GM21737 (cell line): ENCODE data around the gene CALHM3.
"Not testable (repeated sequence)": the region's sequence is repeated elsewhere in the genome, so short reads cannot be mapped to it uniquely, and the experiment has no call there.

Experiments used
- ATAC-seq: cut with Tn5 transposase; IDR thresholded peaks from one replicate; pipeline ENCODE4 v1.9.1; 2021; ENCODE audit warnings: mild to moderate bottlenecking, moderate library complexity; ENCODE audit not compliant: unreplicated experiment

CALHM3 gene, protein sequence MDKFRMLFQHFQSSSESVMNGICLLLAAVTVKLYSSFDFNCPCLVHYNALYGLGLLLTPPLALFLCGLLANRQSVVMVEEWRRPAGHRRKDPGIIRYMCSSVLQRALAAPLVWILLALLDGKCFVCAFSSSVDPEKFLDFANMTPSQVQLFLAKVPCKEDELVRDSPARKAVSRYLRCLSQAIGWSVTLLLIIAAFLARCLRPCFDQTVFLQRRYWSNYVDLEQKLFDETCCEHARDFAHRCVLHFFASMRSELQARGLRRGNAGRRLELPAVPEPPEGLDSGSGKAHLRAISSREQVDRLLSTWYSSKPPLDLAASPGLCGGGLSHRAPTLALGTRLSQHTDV

DNA sequence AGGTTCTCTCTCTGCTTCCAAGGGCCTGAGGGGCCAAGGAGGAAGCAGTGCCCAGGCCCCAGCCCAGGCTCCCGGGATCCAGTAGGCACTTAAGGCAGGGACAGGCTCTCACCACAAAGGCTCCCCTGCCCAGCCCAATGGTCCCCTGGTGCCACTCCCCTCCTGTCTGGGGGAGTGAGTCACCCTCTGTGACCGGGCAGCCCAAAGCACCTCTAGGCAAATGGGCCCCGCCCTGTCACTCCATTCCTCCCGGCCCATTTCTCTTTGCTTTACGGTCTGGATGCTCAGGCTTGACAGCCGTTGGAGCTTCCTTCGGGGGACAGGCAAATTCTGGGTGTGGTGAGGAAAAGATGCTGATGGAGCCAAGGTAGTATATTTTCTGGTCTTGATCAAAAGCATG, at the start of gene CALHM3:
Gene CALHM3 (minus strand): TSS at position 106 of the 400 bp plus-strand sequence. CDS start 208 bp downstream, outside the sequence.
- ATAC-seq, result no peak

DNA sequence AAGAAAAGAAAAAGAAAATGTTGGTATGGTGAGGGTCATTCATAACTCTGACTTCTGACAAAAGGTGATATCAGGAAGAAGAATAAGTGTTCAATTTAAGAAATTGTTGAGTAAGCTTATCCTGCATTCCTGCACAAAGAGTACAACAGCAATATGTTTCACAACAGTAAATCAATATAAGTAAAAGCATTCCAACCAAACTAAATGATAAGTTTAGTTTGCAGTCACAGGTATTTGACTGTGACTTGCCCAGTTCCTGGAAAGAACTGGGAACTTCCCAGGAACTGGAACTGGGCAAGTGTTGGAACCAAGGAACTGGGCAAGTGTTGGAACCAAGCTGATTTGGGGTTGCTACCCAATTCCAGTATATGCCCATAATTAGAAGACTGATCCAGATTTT, 49.5 kb upstream of the CALHM3 start:
- no peak for ATAC-seq

DNA sequence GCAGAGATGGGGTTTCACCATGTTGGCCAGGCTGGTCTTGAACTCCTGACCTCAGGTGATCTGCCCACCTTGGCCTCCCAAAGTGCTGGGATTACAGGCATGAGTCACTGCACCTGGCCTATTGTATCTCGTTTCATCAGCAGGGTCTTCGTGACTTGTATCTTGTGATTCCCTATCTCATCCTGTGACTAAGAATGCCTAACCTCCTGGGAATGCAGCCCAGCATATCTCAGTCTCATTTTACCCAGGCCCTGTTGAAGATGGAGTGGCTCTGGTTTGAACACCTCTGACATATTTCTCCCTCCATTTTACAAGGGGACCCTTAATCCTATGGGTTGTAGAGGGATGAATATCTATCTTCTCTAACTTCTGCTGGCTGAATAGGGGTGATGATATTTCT, 48.4 kb upstream of the CALHM3 start:
- not testable (repeated sequence) for ATAC-seq

DNA sequence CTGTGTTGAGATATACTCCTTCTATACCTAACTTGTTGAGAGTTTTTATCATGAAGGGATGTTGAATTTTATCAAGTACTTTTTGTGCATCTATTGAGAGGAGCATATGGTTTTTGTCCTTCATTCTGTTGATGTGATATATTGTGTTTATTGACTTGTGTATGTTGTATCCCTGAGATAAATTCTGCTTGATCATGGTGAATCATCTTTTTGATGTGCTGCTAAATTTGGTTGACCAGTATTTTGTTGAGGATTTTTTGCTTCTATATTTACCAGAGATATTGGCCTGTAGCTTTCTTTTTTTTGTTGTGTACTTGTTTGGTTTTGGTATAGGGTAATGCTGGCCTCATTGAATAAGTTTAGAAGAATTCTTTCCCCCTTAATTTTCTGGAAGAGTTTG, 46.9 kb upstream of the CALHM3 start:
- no peak for ATAC-seq

DNA sequence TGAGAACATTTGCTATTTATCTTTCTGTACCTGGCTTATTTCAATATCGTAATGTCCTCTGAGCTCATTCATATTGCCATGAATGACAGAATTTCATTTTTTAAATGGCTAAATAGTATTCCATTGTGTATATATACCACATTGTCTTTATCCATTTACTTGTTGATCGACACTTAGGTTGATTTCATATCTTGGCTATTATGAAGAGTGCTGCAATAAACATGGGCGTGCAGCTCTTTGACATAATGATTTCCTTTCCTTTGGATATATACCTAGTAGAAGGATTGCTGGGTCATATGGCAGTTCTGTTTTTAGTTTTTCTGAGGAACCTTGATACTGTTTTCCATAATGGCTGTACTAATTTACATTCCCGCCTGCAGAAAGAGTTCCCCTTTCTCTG, 44.6 kb upstream of the CALHM3 start:
- ATAC-seq, result no peak

DNA sequence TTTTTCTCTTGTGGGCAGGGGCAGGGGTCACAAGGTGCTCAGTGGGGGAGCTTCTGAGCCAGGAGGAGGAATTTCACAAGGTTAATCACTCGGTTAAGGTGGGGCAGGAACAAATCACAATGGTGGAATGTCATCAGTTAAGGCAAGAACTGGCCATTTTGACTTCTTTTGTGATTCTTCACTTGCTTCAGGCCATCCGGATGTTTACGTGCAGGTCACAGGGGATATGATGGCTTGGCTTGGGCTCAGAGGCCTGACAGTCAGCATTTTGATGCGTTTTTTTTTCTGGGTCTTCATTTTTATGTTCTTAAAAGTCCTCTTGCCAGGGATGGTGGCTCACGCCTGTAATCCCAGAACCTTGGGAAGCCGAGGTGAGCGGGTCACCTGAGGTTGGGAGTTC, 43.0 kb upstream of the CALHM3 start:
- not testable (repeated sequence) for ATAC-seq

DNA sequence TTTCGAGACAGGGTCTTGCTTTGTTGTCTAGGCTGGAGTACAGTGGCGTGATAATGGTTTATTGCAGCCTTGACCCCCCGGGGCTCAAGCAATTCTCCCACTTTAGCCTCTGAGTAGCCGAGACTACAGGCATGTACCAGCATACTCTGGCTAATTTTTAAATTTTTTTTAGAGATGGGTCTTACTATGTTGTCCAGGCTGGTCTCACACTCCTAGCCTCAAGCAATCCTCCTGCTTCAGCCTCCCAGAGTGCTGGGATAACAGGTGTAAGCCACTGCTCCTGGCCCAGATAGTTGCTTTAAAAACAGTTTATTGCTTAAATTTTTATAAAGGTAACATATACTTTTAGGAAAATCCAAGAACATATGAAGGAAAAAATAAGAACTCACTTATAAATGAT, 40.8 kb upstream of the CALHM3 start:
- no peak for ATAC-seq

DNA sequence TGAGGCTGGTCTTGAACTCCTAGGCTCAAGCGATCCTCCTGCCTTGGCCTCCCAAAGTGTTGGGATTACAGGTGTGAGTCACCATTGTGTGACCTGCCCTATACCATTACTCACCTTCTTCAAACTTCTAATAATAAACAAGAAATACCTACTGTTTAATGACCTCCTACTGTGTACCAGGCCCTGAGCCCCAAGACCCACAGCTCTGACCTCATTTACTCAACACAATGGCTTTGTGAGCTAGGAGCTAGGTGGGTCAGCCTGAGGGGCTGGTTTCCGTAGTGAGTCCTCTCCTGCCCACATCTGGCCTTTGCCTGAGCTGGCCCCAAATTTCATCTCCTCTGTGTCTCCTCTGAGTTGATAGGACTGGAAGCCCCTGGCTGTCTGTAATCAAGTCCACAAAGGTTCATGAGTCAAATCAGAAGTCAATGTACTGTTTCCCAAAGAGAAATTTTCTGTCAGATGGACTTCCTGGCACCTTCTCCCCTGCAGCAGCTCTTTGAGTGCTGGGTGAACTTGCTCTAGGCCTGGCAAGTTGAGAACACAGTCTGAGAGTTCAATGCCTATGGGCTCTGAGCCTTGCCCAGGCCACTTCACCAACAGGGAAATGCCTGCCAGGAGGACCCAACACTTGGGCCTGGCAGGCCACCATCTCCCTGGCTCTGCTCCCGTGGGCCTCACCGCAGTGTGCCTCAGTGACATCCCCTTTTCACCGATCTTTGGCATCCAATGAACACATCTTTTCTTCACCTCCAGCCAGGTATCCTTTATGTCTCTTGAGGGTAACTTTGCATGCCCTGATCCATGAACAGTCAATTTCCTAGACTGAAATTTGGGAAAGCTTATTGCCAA, 38.4 kb upstream of the CALHM3 start:
- ATAC-seq, result no peak

DNA sequence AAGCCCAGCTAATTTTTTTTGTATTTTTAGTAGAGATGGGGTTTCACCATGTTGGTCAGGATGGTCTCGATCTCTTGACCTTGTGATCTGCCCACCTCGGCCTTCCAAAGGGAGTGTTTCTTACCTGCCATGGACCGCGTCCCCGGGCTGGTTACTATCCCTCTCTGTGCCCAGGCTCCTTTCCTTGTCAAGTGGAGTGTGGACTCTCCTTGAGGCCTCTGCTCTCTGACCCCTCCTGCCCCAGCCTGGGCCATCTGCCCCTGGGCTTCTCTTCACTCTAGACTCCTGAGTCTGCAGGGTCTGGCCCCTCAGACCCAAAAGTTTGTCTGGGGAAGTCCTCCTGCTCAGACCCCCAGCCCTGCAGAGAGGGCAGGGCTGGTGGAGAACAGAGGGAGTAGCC, 35.2 kb upstream of the CALHM3 start:
- ATAC-seq, result no peak

DNA sequence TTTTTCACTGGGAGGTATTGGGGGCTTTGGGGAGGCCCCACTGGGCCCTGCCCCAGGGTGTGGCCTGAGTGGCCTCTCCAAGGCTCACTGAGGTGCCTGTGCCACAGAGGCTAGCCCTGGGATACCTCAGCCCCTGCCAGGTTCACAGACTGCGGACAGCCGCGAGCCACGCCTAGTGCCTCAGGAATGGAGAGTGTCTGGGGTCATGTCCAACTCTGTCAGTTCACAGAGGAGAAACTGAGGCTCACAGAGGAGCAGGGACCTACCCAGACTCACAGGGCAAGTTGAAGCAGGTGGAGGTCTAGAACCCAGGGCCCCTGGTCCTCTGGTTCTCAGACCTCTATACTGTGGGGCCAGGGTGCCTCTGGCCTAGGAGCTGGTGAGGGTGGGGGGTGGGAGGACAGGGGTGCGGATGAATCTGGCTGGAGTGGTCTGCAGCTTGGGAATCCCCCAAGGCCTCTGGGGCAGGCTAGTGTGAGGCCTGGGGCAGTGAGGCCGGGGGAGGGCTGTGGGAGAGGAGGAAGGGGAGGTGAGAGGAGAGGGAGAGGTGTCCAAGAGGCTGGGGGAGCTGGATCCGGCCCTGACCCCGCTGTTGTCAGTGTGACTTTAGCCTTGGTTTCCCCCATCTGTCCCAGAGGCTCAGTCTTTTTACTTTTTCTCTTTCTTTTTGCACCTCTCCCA, 34.5 kb upstream of the CALHM3 start:
- ATAC-seq, result no peak

DNA sequence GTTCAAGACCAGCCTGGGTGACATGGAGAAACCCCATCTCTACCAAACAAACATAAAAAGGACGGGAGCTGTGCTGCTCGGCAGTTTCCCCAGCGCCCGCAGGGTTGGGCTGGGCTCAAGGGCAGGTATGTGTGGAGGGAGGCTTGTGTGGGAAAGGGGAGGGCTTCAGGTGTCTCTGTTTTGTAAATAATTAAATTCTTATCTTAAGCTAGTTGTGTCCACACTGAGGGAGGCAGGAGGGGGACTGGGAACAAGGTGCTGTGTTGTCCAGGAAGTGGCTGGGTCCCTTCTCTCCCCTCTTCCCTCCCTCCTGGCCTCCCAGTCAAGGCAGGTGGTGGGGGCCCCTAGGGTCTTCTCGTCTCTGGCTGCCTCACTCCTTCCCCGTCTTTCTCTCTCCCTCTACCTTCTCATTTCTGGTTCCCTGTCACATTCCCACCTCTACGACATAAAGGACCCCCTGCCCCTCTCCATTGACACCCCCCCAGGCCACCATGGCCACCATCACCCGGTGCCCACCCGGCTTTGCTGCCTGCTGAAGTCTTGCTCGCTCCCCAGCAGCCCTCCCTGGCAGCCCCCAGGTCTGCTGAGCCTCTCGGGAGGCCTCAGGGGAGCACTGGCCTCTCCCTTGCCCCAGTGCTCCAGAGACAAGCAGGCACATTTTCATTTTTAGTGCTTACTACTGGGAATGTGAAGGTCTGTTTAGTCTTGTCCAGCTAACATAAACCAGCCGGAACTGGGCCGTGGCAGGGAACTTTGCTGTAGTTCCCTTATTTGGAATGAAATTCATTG, 33.7 kb upstream of the CALHM3 start:
- no peak for ATAC-seq

DNA sequence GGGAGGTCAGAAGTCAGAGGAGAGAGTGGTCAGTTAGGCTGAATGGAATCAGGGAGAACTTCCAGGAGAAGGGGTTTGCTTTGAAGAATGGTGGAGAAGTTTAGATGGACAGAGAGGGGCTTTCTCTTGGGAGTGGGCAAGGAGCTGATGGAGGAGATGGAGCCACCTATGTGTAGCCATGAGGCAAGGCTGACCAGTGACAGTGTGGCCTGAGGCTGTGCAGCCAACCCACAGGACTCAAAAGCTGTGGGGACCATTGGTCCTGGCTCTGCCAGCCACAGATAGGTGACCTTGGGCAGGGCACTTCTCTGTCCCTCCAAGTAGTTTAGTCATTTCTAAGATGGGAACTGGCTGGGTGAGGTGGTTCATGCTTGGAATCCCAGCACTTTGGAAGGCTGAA, 33.1 kb upstream of the CALHM3 start:
- ATAC-seq, result no peak

DNA sequence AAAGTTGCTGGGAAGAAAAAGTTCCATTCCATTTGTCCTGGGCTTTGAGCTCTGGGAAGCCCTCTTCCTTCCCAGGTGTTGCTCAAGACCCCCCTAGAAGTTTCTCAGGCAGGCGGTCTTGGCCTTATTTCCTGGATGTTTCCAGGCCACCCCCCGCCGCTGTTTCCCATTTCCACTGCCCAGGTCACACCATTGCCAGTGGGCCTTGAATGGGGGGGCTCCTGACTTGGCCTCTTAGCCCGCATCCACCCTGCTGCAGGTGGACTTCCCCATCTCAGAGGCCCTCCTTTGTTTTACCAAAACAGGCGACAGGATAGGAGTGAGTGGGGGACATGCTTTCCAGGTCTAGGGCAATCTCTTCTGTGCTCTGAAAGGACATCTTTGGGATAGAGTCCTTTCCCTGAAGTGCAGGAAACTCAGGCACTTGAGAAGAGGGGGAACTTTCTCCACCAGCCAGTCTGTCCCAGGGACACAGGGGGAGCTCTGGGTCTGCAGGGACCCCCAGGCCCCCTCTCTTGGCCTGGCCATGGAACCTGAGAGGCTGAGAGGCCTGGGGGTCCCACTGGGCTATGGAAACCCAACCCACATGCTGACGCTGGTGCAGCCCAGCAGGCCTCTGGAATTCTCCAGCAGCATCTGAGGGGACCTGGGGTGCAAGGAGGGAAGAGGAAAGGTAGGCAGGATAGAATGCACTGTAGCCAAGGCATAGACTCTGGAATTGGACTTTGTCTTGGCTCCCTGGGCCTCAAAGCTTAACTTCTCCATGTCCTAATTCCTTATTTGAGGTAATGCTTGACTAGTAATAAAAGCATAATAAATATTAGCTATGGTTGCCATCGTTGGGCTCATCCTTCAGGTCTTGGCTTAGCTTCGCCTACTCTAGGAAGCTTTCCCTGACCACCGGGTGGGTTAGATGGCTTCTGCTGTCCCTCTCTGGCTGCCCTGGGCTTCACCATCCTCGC, 32.0 kb upstream of the CALHM3 start:
- no peak for ATAC-seq

DNA sequence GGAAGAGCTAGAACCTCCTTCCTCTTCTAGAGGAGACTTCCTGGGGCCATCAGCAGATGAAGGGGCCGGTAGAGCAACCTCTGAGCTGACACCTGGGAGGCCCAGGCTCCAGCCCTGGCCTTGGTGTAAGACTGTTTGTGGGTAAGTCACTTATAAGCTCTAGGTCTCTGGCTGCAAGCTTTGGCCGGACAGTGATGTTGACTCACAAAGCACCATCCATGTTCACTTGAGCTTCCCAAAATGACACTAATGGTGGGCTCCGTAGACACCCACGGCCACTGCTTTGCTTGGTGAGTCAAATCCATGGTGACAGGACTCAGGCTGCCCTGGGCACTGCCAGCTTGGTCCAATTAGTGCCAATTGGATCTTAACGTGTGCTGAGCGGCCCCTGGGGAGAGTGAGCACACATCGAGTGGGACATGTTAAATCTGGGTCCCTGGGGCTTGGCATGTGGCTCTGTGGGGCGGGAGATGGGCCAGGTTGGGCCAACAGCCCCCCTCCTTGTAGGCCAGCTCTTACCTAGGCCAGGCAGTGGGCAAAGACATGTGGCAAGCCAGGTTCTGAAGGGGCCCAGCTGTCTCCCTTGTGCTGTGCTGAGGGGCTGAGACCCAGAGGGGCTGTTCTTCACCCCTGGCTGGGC, 31.1 kb upstream of the CALHM3 start:
- no peak for ATAC-seq

DNA sequence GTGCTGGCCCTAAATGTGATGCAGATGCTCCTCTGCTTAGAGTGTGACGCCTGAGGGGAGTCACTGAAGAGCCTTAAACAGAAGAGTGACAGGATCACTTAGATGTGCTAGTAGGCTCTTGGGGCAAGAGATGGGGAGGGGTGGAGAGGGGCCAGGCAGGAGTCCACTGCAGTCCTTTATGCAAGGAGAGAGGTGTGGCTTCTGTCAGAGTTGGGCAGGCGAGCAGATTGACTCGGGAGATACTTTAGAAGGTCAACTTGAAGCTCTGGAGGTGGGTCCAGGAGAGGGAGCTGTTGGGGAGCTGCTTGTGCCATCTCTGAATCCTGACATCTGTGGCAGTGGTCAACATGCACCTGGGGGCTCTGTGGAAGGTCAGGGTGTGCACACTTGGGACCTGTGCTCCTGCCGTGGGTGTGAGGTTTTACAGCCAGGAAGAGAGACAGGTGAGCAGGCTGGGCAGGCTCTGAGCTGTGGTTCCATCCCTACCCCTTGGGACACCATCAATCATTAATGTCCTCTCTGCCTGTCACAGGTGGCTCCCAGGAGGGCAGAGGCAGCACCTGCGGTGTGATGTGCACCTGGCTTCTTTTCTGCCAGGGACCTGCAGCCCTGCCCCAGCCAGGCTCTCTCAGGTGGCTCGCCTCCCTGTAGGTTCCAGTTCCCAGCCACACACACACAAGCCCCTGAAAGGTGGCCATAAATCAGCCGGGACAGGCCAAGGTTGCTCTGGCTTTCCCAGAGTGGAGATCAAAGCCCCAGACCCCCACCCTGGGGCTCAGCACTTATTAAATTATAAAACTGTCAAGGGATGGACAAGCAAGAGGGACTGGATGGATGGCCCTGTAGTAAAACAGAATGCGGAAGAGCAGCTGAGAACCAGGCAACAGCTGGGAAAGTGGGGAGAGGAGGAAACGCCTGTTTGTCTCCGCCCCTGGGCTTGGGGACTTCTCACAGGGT, 28.5 kb upstream of the CALHM3 start:
- ATAC-seq, result no peak

DNA sequence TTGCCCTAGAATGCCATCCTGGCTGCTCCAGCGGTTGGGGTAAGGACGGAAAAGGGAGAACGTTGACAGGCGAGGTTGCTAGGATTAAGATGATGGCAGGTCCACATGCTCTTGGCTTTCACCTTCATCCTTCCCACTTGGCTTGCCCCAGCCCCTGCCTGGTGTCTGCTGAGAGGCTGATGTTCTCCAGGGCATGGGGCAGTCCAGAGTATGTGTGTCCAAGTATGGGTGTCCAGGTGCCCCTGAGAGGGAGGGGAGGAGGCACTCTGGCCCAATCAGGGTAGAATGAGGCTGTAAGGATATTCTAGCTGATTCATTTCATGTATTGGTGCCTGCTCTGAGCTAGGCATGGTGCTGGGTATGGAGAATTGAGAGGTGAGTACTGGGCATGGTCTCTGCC, 27.0 kb upstream of the CALHM3 start:
- no peak for ATAC-seq

DNA sequence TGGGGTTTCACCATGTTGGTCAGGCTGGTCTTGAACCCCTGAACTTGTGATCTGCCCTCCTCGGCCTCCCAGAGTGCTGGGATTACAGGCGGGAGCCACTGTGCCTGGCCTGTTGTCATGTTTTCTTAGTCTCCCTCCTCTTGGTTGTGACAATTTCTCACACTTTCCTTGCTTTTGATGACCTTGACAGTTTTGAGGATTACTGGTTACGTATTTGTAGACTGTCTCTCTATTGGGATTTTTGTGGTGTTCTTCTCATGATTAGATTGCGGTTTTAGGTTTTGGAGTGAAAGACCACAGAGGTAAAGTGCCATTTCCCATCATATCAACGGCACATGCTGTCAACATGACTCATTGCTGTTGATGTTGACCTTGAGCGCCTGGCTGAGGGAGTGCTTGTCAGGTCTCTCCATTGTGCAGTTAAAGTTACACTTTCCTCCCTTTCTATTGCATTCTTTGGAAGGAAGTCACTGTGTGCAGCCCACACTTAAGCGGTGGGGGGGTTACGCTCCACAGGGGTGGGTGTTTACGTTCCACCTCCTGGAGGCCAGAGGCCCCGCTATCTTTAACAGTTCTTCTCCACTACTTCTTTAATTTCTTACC, 25.2 kb upstream of the CALHM3 start:
- ATAC-seq, result no peak

DNA sequence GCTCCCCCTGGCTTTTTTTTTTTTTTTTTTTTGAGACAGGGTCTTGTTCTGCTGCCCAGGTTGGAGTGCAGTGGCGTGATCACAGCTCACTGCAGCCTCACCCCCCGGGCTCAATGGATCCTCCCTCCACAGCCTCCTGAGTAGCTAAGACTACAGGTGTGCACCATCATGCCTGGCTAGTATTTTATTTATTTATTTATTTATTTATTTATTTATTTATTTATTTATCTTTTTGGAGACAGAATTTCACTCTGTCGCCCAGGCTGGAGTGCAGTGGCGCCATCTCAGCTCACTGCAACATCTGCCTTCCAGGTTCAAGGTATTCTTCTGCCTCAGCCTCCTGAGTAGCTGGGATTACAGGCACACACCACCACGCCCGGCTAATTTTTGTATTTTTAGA, 24.7 kb upstream of the CALHM3 start:
- ATAC-seq, result not testable (repeated sequence)
